ENCODE data around the gene CACNG6.

The CACNG6 gene

DNA sequence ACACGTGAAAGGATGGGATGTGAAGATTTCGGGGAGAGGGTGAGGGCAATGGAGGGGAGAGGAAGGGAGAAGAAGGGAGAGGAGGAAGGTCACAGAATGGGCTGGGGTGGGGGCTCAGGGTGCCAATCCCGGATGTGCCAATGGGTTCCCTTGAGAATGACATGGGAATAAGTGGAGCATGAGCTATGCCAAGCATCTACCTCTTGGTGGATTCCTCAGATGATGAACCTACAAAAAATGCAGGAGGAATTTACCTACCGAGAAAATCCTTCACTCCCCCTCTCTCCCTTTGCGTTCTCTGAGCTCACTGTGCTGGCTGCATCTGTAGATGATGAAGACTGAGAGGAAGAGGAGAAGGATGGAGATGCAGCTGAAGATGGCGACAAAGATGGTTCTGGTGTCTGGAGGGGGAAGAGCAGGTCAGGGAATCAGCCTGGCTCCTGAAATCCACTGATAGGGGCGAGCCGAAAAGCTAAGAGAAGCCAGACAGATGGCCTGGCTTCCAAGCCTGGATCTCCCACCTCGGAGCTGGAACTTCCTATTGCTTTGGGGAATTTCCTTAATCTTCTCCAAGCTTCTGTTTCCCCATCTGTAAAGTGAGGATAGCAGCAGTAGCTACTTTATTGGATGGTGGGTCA is 50.7 kb downstream of the CACNG6 start:
- Histone ChIP-seq H3K4me3 (ENCODE audit: low read length in 2 of 2) (no peak overlapping the region), H3K27me3 (ENCODE audit: control insufficient read depth in 2 of 2, insufficient read depth in 2 of 2, low read length in 2 of 2) (no peaks in the 10 kb centered on the region), H3K4me1 (ENCODE audit: control insufficient read depth in 2 of 2, insufficient read depth in 2 of 2, low read length in 2 of 2) (no peaks in the 10 kb centered on the region), H3K9ac (ENCODE audit: low read depth in 1 of 2, low read length in 2 of 2) (no peak overlapping the region), H3K27ac (ENCODE audit: low read depth in 2 of 2, low read length in 2 of 2) (no peak overlapping the region), H3K36me3 (ENCODE audit: control insufficient read depth in 2 of 2, insufficient read depth in 2 of 2, low read length in 2 of 2) (no peaks in the 10 kb centered on the region), H3K9me3 (ENCODE audit: control insufficient read depth in 2 of 2, low read length in 2 of 2) (no peaks in the 10 kb centered on the region)

DNA sequence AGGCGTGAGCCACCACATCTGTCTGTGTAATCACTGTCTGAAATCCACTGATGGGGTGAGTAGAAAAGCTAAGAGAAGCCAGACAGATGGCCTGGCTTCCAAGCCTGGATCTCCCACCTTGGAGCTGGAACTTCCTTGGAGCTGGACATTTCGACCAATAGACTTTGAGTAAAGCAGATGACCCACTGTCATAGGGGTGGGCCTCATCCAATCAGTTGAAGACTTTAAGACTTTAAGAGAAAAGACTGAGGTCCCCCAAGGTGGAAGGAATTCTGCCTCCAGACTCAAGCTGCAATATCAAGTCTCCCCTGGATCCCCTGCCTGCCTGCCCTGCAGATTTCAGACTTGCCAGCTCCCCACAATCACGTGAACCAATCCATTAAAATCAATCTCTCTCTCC is 51.6 kb downstream of the CACNG6 start:
- Histone ChIP-seq H3K27ac (ENCODE audit: low read depth in 2 of 2, low read length in 2 of 2) (no peak overlapping the region), H3K9me3 (ENCODE audit: control insufficient read depth in 2 of 2, low read length in 2 of 2) (no peaks in the 10 kb centered on the region), H3K4me1 (ENCODE audit: control insufficient read depth in 2 of 2, insufficient read depth in 2 of 2, low read length in 2 of 2) (no peaks in the 10 kb centered on the region), H3K36me3 (ENCODE audit: control insufficient read depth in 2 of 2, insufficient read depth in 2 of 2, low read length in 2 of 2) (no peaks in the 10 kb centered on the region), H3K4me3 (ENCODE audit: low read length in 2 of 2) (no peak overlapping the region), H3K9ac (ENCODE audit: low read depth in 1 of 2, low read length in 2 of 2) (no peak overlapping the region), H3K27me3 (ENCODE audit: control insufficient read depth in 2 of 2, insufficient read depth in 2 of 2, low read length in 2 of 2) (no peaks in the 10 kb centered on the region)

DNA sequence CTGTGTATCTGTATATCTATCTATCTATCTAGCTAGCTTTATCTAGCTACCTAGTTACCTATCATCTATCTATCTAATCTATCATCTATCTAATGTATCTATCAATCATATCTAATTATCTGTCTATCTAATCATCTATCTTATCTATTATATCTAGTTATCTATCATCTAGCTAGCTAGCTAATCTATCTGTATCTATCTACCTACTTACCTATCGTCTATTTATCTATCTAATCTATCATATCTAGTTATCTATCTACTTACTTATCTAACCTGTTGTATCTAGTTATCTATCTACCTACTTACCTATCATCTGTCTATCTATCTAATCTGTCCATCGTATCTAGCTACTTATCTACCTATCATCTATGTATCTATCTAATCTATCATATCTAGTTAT is 54.3 kb downstream of the CACNG6 start:
- no peaks in the 10 kb centered on the region for H3K36me3 ChIP-seq (ENCODE audit: control insufficient read depth in 2 of 2, insufficient read depth in 2 of 2, low read length in 2 of 2)
- H3K9ac ChIP-seq (ENCODE audit: low read depth in 1 of 2, low read length in 2 of 2): no peak overlapping the region
- H3K4me1 ChIP-seq (ENCODE audit: control insufficient read depth in 2 of 2, insufficient read depth in 2 of 2, low read length in 2 of 2): no peaks in the 10 kb centered on the region
- no peaks in the 10 kb centered on the region for H3K9me3 ChIP-seq (ENCODE audit: control insufficient read depth in 2 of 2, low read length in 2 of 2)
- no peak overlapping the region for H3K27ac ChIP-seq (ENCODE audit: low read depth in 2 of 2, low read length in 2 of 2)
- no peak overlapping the region for H3K4me3 ChIP-seq (ENCODE audit: low read length in 2 of 2)
- H3K27me3 ChIP-seq (ENCODE audit: control insufficient read depth in 2 of 2, insufficient read depth in 2 of 2, low read length in 2 of 2): no peaks in the 10 kb centered on the region

DNA sequence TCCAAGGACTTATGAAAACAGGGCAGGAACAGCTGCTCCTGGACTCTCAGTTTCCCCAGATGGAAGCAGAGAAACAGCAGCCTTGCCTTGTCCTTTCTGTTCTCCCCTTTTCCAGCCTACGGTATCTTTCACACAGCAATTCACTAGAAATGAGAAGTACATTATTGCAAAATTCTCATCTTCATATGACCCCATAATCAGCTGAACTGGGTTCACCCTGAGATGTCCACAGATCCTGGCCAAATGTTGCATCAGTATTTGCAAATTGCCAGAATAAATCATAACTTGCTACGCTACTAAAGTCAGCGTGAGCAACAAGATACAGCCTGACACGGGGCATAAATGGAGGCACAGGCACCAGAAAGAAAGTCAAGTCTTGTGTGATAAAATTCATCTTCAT is 56.2 kb downstream of the CACNG6 start:
- Histone ChIP-seq H3K27ac (ENCODE audit: low read depth in 2 of 2, low read length in 2 of 2) (no peak overlapping the region), H3K9me3 (ENCODE audit: control insufficient read depth in 2 of 2, low read length in 2 of 2) (no peaks in the 10 kb centered on the region), H3K4me1 (ENCODE audit: control insufficient read depth in 2 of 2, insufficient read depth in 2 of 2, low read length in 2 of 2) (no peaks in the 10 kb centered on the region), H3K36me3 (ENCODE audit: control insufficient read depth in 2 of 2, insufficient read depth in 2 of 2, low read length in 2 of 2) (no peaks in the 10 kb centered on the region), H3K4me3 (ENCODE audit: low read length in 2 of 2) (no peak overlapping the region), H3K9ac (ENCODE audit: low read depth in 1 of 2, low read length in 2 of 2) (no peak overlapping the region), H3K27me3 (ENCODE audit: control insufficient read depth in 2 of 2, insufficient read depth in 2 of 2, low read length in 2 of 2) (no peaks in the 10 kb centered on the region)

All from mucosa of rectum (tissue), 2 donors.